PFSK-1 (cell line): ENCODE data around the gene FBXO8.

Source experiments
- FOXP2 ChIP-seq: optimal IDR thresholded peaks from 2 replicates; pipeline ENCODE3; 2011; ENCODE audit warnings: borderline replicate concordance, control low read depth, inconsistent platforms; ENCODE audit not compliant: insufficient read depth; ENCODE audit errors: extremely low read length, extremely low read depth
- POLR2AphosphoS5 ChIP-seq: IDR thresholded peaks from 2 replicates; pipeline ENCODE4 v1.6.1; 2012; ENCODE audit warnings: low read depth, mild to moderate bottlenecking, control low read depth, low read length, moderate library complexity
- REST ChIP-seq, 2 experiments: IDR thresholded peaks; 2 replicates each; pipeline versions ENCODE4 v1.6.1 to v1.8.0; 2011 to 2012; ENCODE audit warnings: low read depth in 2 of 2, low read length in 2 of 2, control low read depth in 1 of 2, inconsistent platforms in 1 of 2, mild to moderate bottlenecking in 1 of 2, moderate library complexity in 1 of 2; ENCODE audit not compliant: insufficient read depth in 1 of 2
- SIN3A ChIP-seq: IDR thresholded peaks from 2 replicates; pipeline ENCODE4 v1.6.1; 2012; ENCODE audit warnings: mild to moderate bottlenecking, low read length, moderate library complexity, borderline replicate concordance; ENCODE audit not compliant: insufficient read depth

GRCh38 chr4:174307694-174308093 lies 24.2 kb upstream of the FBXO8 start:
- TF ChIP-seq REST (IDR thresholded peaks at IDR 0.05; ENCODE audit: insufficient read depth in 1 of 2, low read depth in 2 of 2, low read length in 2 of 2) = no peak
- TF ChIP-seq POLR2AphosphoS5 = no peak
- no peak for TF ChIP-seq FOXP2
- no peak for TF ChIP-seq SIN3A
